PC-3 (cell line): ENCODE data around the gene ZNF407. TPM values are rescaled to one million over a fixed set of nuclear protein-coding genes. Genes with fewer than 3 reads are reported as not detected.

Experiments used
- ATAC-seq: fragments of 200-7000 bp; cut with Tn5 transposase; 2 replicates; pipeline ENCODE4 v1.9.1; 2020; ENCODE audit warnings: mild to moderate bottlenecking, moderate library complexity
- BruUV-seq: library from RNA; stranded (reverse); fragments of 400-500 nt; replicated peaks from 2 replicates; lab custom pipeline; 2021; lab: Mats Ljungman, UMichigan
- CTCF ChIA-PET: fragments of 300-600 bp; sonication (Branson Sonifier 250); formaldehyde crosslinking; loops from one replicate; lab custom pipeline; 2022; ENCODE audit warnings: antibody characterized with exemption; lab: Charles Lee
- POLR2A ChIA-PET: fragments of 300-600 bp; sonication (Branson Sonifier 250); formaldehyde crosslinking; loops from one replicate; lab custom pipeline; 2022; ENCODE audit warnings: antibody characterized with exemption; ENCODE audit not compliant: unreplicated experiment; lab: Charles Lee
- DNase-seq: peaks from one replicate; pipeline ENCODE4 v3.0.0-alpha.2; 2015
- H2AFZ ChIP-seq: fragments of 300-600 bp; sonication (generic); 2 replicates; pipeline ENCODE4 v1.6.0; 2016; ENCODE audit warnings: antibody characterized with exemption, low read length
- H3F3A ChIP-seq: fragments of 300-600 bp; sonication (generic); one replicate; pipeline ENCODE4 v1.6.0; 2017; ENCODE audit warnings: antibody characterized with exemption, low read length, control low read depth, mild to moderate bottlenecking; ENCODE audit not compliant: unreplicated experiment
- H3K27ac ChIP-seq: fragments of 300-600 bp; sonication (generic); 2 replicates; pipeline ENCODE4 v1.5.1; 2016; ENCODE audit warnings: mild to moderate bottlenecking, low read length
- H3K27me3 ChIP-seq: fragments of 300-600 bp; sonication (generic); 2 replicates; pipeline ENCODE4 v1.6.1; 2016; ENCODE audit warnings: low read length, mixed read lengths
- H3K36me3 ChIP-seq: fragments of 300-600 bp; sonication (generic); 2 replicates; pipeline ENCODE4 v1.6.1; 2016; ENCODE audit warnings: low read depth, mixed run types, low read length, mixed read lengths
- H3K4me1 ChIP-seq: fragments of 300-600 bp; sonication (generic); 2 replicates; pipeline ENCODE4 v1.5.1; 2016; ENCODE audit warnings: low read length; ENCODE audit not compliant: insufficient read depth
- H3K4me2 ChIP-seq: fragments of 300-600 bp; sonication (generic); 2 replicates; pipeline ENCODE4 v1.6.0; 2016; ENCODE audit warnings: low read length
- H3K4me3 ChIP-seq: fragments of 300-600 bp; sonication (generic); 2 replicates; pipeline ENCODE4 v1.5.1; 2016; ENCODE audit warnings: mild to moderate bottlenecking, low read length, mixed read lengths
- H3K79me2 ChIP-seq: fragments of 300-600 bp; sonication (generic); 2 replicates; pipeline ENCODE4 v1.6.1; 2017; ENCODE audit warnings: low read length, mixed read lengths
- H3K9ac ChIP-seq: fragments of 300-600 bp; sonication (generic); 2 replicates; pipeline ENCODE4 v1.6.0; 2016; ENCODE audit warnings: mild to moderate bottlenecking, low read length
- H3K9me2 ChIP-seq: fragments of 300-600 bp; sonication (generic); replicated peaks from 2 replicates; pipeline ENCODE4 v1.6.1; 2016; ENCODE audit warnings: mixed run types, low read length, mixed read lengths
- H3K9me3 ChIP-seq: fragments of 300-600 bp; sonication (generic); 2 replicates; pipeline ENCODE4 v1.6.1; 2016; ENCODE audit warnings: low read length, mixed read lengths
- H4K20me1 ChIP-seq: fragments of 300-600 bp; sonication (generic); 2 replicates; pipeline ENCODE4 v1.6.1; 2016; ENCODE audit warnings: low read length, mixed read lengths
- EZH2 ChIP-seq: fragments of 300-600 bp; sonication (generic); IDR thresholded peaks from one replicate; pipeline ENCODE4 v1.6.1; 2017; ENCODE audit warnings: antibody characterized with exemption, mild to moderate bottlenecking, low read length; ENCODE audit not compliant: unreplicated experiment
- EZH2phosphoT487 ChIP-seq: fragments of 300-600 bp; sonication (generic); IDR thresholded peaks from 2 replicates; pipeline ENCODE4 v1.6.1; 2018; ENCODE audit warnings: mild to moderate bottlenecking, antibody characterized with exemption, low read length, borderline replicate concordance
- intact Hi-C: fragments of 100-400 bp; cut with micrococcal nuclease; formaldehyde crosslinking; loops from 2 replicates; pipeline ENCODE4 v1.9.0; 2023
- total RNA-seq: library from RNA; depleted of rRNA; stranded (reverse); fragments of >200 nt; gene quantifications from 2 replicates; pipeline ENCODE4 v1.2.3, GENCODE V29; 2014
- TF ChIP-seq, protein P1 (sequence below): fragments of 300-600 bp; sonication (generic); conservative IDR thresholded peaks from 2 replicates; pipeline ENCODE4 v1.5.1; 2017; ENCODE audit warnings: antibody characterized with exemption, low read depth, mild to moderate bottlenecking, low read length

ZNF407 gene
- total RNA-seq, 1 experiment from 2014 or later = 9.3 TPM

DNA sequence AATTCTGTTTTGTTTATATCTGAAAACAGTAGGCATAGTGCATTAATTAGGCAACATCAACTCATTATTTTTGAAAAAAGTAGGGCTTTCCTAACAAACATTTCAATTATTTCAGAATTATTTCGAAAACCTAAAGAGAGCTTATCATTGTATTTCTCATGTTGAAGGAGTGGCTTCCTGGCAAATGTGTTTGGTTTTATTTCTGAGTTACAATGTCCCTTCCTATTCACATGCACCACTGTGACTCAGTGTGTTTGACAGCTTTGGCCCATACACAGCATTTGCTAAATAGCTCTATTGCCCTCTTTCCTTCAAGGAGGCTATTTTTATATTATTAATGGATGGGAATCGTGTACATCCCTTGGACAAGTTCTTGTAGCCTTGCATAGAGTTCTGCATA is 405.4 kb downstream of the ZNF407 start:
- no peak overlapping the region for H3K4me2 ChIP-seq
- ATAC-seq = no peak
- no peaks in the 10 kb centered on the region for H3K27me3 ChIP-seq
- no peaks in the 10 kb centered on the region for H3K9me2 ChIP-seq
- H3K27ac ChIP-seq = no peak overlapping the region
- H2AFZ ChIP-seq = no peak overlapping the region
- no peaks in the 10 kb centered on the region for H3K36me3 ChIP-seq
- TF ChIP-seq EZH2phosphoT487 = no peak
- no peak for TF ChIP-seq EZH2
- TF ChIP-seq, protein P1, sequence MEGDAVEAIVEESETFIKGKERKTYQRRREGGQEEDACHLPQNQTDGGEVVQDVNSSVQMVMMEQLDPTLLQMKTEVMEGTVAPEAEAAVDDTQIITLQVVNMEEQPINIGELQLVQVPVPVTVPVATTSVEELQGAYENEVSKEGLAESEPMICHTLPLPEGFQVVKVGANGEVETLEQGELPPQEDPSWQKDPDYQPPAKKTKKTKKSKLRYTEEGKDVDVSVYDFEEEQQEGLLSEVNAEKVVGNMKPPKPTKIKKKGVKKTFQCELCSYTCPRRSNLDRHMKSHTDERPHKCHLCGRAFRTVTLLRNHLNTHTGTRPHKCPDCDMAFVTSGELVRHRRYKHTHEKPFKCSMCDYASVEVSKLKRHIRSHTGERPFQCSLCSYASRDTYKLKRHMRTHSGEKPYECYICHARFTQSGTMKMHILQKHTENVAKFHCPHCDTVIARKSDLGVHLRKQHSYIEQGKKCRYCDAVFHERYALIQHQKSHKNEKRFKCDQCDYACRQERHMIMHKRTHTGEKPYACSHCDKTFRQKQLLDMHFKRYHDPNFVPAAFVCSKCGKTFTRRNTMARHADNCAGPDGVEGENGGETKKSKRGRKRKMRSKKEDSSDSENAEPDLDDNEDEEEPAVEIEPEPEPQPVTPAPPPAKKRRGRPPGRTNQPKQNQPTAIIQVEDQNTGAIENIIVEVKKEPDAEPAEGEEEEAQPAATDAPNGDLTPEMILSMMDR = no peak
- no peaks in the 10 kb centered on the region for H4K20me1 ChIP-seq
- intact Hi-C loops = no loop called here
- no peaks in the 10 kb centered on the region for H3K4me1 ChIP-seq
- no peaks in the 10 kb centered on the region for H3K79me2 ChIP-seq
- H3K9me3 ChIP-seq = no peaks in the 10 kb centered on the region
- DNase-seq = no peak
- no peaks in the 10 kb centered on the region for H3F3A ChIP-seq
- BruUV-seq = no TSS peak
- H3K4me3 ChIP-seq = no peak overlapping the region
- ChIA-PET CTCF (no interaction called here), POLR2A (no interaction called here)
- no peak overlapping the region for H3K9ac ChIP-seq

GRCh38 chr18:75003764-75004690 is 406.4 kb downstream of the ZNF407 start:
- ATAC-seq (no peak), DNase-seq (no peak)
- Histone ChIP-seq H3F3A (no peaks in the 10 kb centered on the region), H3K79me2 (no peaks in the 10 kb centered on the region), H3K27ac (no peak overlapping the region), H3K4me3 (no peak overlapping the region), H3K9ac (no peak overlapping the region), H3K4me1 (no peaks in the 10 kb centered on the region), H3K4me2 (no peak overlapping the region), H3K9me3 (no peaks in the 10 kb centered on the region), H3K36me3 (no peaks in the 10 kb centered on the region), H3K27me3 (no peaks in the 10 kb centered on the region), H4K20me1 (no peaks in the 10 kb centered on the region), H3K9me2 (no peaks in the 10 kb centered on the region), H2AFZ (no peak overlapping the region)
- ChIA-PET CTCF (no interaction called here), POLR2A (no interaction called here)
- TF ChIP-seq EZH2phosphoT487 (no peak), EZH2 (no peak)
- TF ChIP-seq, protein P1 = no peak
- intact Hi-C loops = no loop called here
- no TSS peak for BruUV-seq

- no peak for TF ChIP-seq EZH2
- no TSS peak for BruUV-seq
- H3K27me3 ChIP-seq = no peaks in the 10 kb centered on the region
- no peaks in the 10 kb centered on the region for H3F3A ChIP-seq
- DNase-seq = no peak
- no peaks in the 10 kb centered on the region for H3K36me3 ChIP-seq
- POLR2A ChIA-PET = interaction anchor here (0.7 kb wide), 1 partner anchor 10 kb away, joined by 5 read pairs; no protein-coding TSS in a partner anchor
- no peak overlapping the region for H2AFZ ChIP-seq
- no peaks in the 10 kb centered on the region for H3K9me3 ChIP-seq
- no peak overlapping the region for H3K4me2 ChIP-seq
- H3K4me1 ChIP-seq = no peaks in the 10 kb centered on the region
- no peak for ATAC-seq
- H3K9me2 ChIP-seq = no peaks in the 10 kb centered on the region
- intact Hi-C loops = no loop called here
- CTCF ChIA-PET = no interaction called here
- H3K27ac ChIP-seq = no peak overlapping the region
- no peaks in the 10 kb centered on the region for H3K79me2 ChIP-seq
- H3K4me3 ChIP-seq = no peak overlapping the region
- no peaks in the 10 kb centered on the region for H4K20me1 ChIP-seq
- H3K9ac ChIP-seq = no peak overlapping the region
These were observed 408.0 kb downstream of the ZNF407 start for GRCh38 chr18:75005626-75006025.
